B cell (primary cell): ENCODE data around the gene KCNJ6. TPM values are rescaled to one million over a fixed set of nuclear protein-coding genes. Genes with fewer than 3 reads are reported as not detected.

ENCODE experiments used
- ATAC-seq: fragments of 200-7000 bp; cut with Tn5 transposase; one replicate; pipeline ENCODE4 v1.10.0; 2021; ENCODE audit warnings: low read depth, mild to moderate bottlenecking, moderate number of reproducible peaks, moderate library complexity
- CTCF ChIA-PET: fragments of 350-600 bp; sonication (Branson Sonifier 250); formaldehyde crosslinking; loops from one replicate; lab custom pipeline; 2021; ENCODE audit warnings: antibody characterized with exemption, inconsistent platforms; lab: Charles Lee
- POLR2A ChIA-PET: fragments of 350-600 bp; sonication (Branson Sonifier 250); formaldehyde crosslinking; loops from one replicate; lab custom pipeline; 2021; ENCODE audit warnings: antibody characterized with exemption; lab: Charles Lee
- DNase-seq: peaks from one replicate; pipeline ENCODE4 v3.0.0; 2013
- H2AFZ ChIP-seq: 2 replicates; pipeline ENCODE4 v1.6.1; 2012; ENCODE audit warnings: mild to moderate bottlenecking, low read depth, low read length; ENCODE audit not compliant: insufficient read depth, poor library complexity, severe bottlenecking
- H3K27ac ChIP-seq, 2 donors: 1 replicate in 1 of 2; 2 replicates in 1 of 2; pipeline ENCODE4 v1.5.1; 2012 to 2013; ENCODE audit warnings: low read length in 2 of 2, mild to moderate bottlenecking in 2 of 2, moderate library complexity in 1 of 2
- H3K27me3 ChIP-seq, 4 experiments: fragments of 200-600 bp in 1 of 4; sonication (generic) in 1 of 4; replicated peaks in 1 of 4; 1 replicate in 2 of 4; 2 replicates in 2 of 4; pipeline versions ENCODE4 v1.6.1 to v1.7.0; 2013 to 2016; ENCODE audit warnings: low read length in 3 of 4, mild to moderate bottlenecking in 2 of 4, mixed read lengths in 1 of 4, moderate library complexity in 1 of 4; ENCODE audit not compliant: insufficient read depth in 4 of 4, control insufficient read depth in 3 of 4; ENCODE audit errors: control extremely low read depth in 1 of 4
- H3K36me3 ChIP-seq, 2 experiments: replicated peaks in 1 of 2; 1 replicate in 1 of 2; 2 replicates in 1 of 2; pipeline versions ENCODE4 v1.6.1 to v1.7.1; 2013; ENCODE audit warnings: low read length in 1 of 2; ENCODE audit not compliant: insufficient read depth in 2 of 2, control insufficient read depth in 1 of 2; ENCODE audit errors: control extremely low read depth in 1 of 2, extremely low read depth in 1 of 2
- H3K4me1 ChIP-seq, 2 donors: fragments of 200-600 bp in 1 of 2; sonication (generic) in 1 of 2; 1 replicate in 1 of 2; 2 replicates in 1 of 2; pipeline versions ENCODE4 v1.5.1 to v1.6.1; 2013 to 2017; ENCODE audit warnings: low read length in 2 of 2; ENCODE audit not compliant: control insufficient read depth in 2 of 2, insufficient read depth in 2 of 2
- H3K4me2 ChIP-seq: replicated peaks from 2 replicates; pipeline ENCODE3; 2012; ENCODE audit warnings: mild to moderate bottlenecking, low read depth, low read length; ENCODE audit not compliant: poor library complexity, severe bottlenecking
- H3K4me3 ChIP-seq, 5 experiments: fragments of 200-600 bp in 1 of 5; sonication (generic) in 1 of 5; 1 replicate in 3 of 5; 2 replicates in 2 of 5; pipeline versions ENCODE4 v1.5.1 to v1.7.0; 2011 to 2016; ENCODE audit warnings: low read length in 4 of 5, mild to moderate bottlenecking in 4 of 5, low read depth in 2 of 5, control low read depth in 1 of 5, moderate library complexity in 1 of 5; ENCODE audit not compliant: insufficient read depth in 1 of 5; ENCODE audit errors: control extremely low read depth in 1 of 5, extremely low read depth in 1 of 5
- H3K79me2 ChIP-seq: fragments of 200-600 bp; sonication (generic); one replicate; pipeline ENCODE4 v1.6.0; 2016; ENCODE audit warnings: low read length; ENCODE audit not compliant: control insufficient read depth, insufficient read depth
- H3K9ac ChIP-seq: fragments of 200-600 bp; sonication (generic); 2 replicates; pipeline ENCODE4 v1.6.1; 2017; ENCODE audit warnings: mild to moderate bottlenecking, low read length, moderate library complexity
- H3K9me3 ChIP-seq, 3 donors: one replicate each; pipeline versions ENCODE4 v1.6.1 to v1.7.1; 2013; ENCODE audit warnings: low read length in 2 of 3; ENCODE audit not compliant: control insufficient read depth in 2 of 3, insufficient read depth in 1 of 3; ENCODE audit errors: control extremely low read depth in 1 of 3
- H4K20me1 ChIP-seq: 2 replicates; pipeline ENCODE4 v1.6.0; 2012; ENCODE audit warnings: mild to moderate bottlenecking, low read length; ENCODE audit not compliant: insufficient read depth, control insufficient read depth, poor library complexity, severe bottlenecking
- H3K27ac Mint-ChIP-seq: one replicate; pipeline ENCODE4 v1.8.0; 2021; ENCODE audit warnings: mixed read lengths
- H3K27me3 Mint-ChIP-seq: one replicate; pipeline ENCODE4 v1.8.0; 2021; ENCODE audit warnings: mixed read lengths
- H3K4me1 Mint-ChIP-seq: one replicate; pipeline ENCODE4 v1.8.0; 2021; ENCODE audit warnings: mixed read lengths
- H3K4me3 Mint-ChIP-seq: one replicate; pipeline ENCODE4 v1.8.0; 2021; ENCODE audit warnings: mixed read lengths
- H3K9me3 Mint-ChIP-seq: one replicate; pipeline ENCODE4 v1.8.0; 2022; ENCODE audit warnings: mixed read lengths; ENCODE audit not compliant: insufficient read depth
- CTCF ChIP-seq: fragments of 200-600 bp; IDR thresholded peaks from one replicate; pipeline ENCODE4 v1.8.0; 2022; ENCODE audit warnings: antibody characterized with exemption, mild to moderate bottlenecking
- EZH2 ChIP-seq: IDR thresholded peaks from 2 replicates; pipeline ENCODE4 v1.6.1; 2012; ENCODE audit warnings: borderline replicate concordance, low read depth, mild to moderate bottlenecking, moderate library complexity, low read length; ENCODE audit not compliant: insufficient read depth, poor library complexity, severe bottlenecking
- WGBS: methylation state at CpG from one replicate; pipeline ENCODE4 v1.1.5; 2013; ENCODE audit warnings: missing lambda C conversion rate; ENCODE audit not compliant: insufficient coverage; 5-methylcytosine and 5-hydroxymethylcytosine counted together
- intact Hi-C: fragments of 100-400 bp; cut with micrococcal nuclease; formaldehyde crosslinking; loops from one replicate; pipeline ENCODE4 v1.10.0; 2022
- polyA minus RNA-seq: library from RNA; depleted of rRNA, polyadenylated mRNA; stranded (reverse); fragments of >200 nt; gene quantifications from 2 replicates; pipeline ENCODE4 v1.2.3, GENCODE V29; 2012
- polyA plus RNA-seq: library from polyadenylated mRNA; depleted of rRNA; stranded (reverse); fragments of >200 nt; gene quantifications from 2 replicates; pipeline ENCODE4 v1.2.3, GENCODE V29; 2012
- total RNA-seq, 2 donors: library from RNA; stranded (reverse); fragments of 120-200 nt in 1 of 2; gene quantifications; 1 replicate in 1 of 2; 2 replicates in 1 of 2; pipeline versions ENCODE4 v1.2.3 to v1.2.4, GENCODE V29; 2013 to 2022

KCNJ6 gene
- total RNA-seq (not detected in 2 replicates), polyA plus RNA-seq (not detected in 2 replicates), polyA minus RNA-seq (under 0.01 TPM in 1 of 2 replicates, not detected in the other)
- 0.02 TPM for total RNA-seq (2013)

GRCh38 chr21:37916310-37917051 lies at the start of gene KCNJ6:
Gene KCNJ6 (minus strand): TSS chr21:37916457. CDS start chr21:37840682, 75,775 bp downstream.
- Mint-ChIP-seq H3K4me3 (no peak within 1 kb of the TSS), H3K4me1 (peaks cover 1% of the 10 kb centered on the region), H3K27me3 (peaks cover 49% of the 10 kb centered on the region), H3K27ac (no peak within 1 kb of the TSS), H3K9me3 (no peaks in the 10 kb centered on the region)
- H3K79me2 ChIP-seq: no peaks in the 10 kb centered on the region
- ATAC-seq (no peak), DNase-seq (no peak)
- no peaks in the 10 kb centered on the region for H3K4me1 ChIP-seq
- peaks cover 0 to 13% (median 0%) of the 10 kb centered on the region in 3 donors for H3K9me3 ChIP-seq
- no peaks in the 10 kb centered on the region for H4K20me1 ChIP-seq
- WGBS: 4% methylated on average over 53 of the region's 56 CpGs
- ChIA-PET POLR2A (no interaction called here), CTCF (no interaction called here)
- H3K27ac ChIP-seq: no peak within 1 kb of the TSS
- no peaks in the 10 kb centered on the region for H3K36me3 ChIP-seq
- no peak within 1 kb of the TSS for H3K4me2 ChIP-seq
- peaks cover 0 to 45% (median 21%) of the 10 kb centered on the region in 4 experiments for H3K27me3 ChIP-seq
- TF ChIP-seq CTCF (no peak), EZH2 (no peak)
- intact Hi-C loops: no loop called here
- H2AFZ ChIP-seq: no peak within 1 kb of the TSS
- no peak within 1 kb of the TSS for H3K9ac ChIP-seq
- no peak within 1 kb of the TSS for H3K4me3 ChIP-seq

- ATAC-seq (no peak), DNase-seq (no peak)
- H3K4me2 ChIP-seq: no peak overlapping the region
- TF ChIP-seq EZH2 (no peak), CTCF (no peak)
- H3K27ac Mint-ChIP-seq: no peak overlapping the region
- no peaks in the 10 kb centered on the region for H4K20me1 ChIP-seq
- intact Hi-C loops: no loop called here
- no peaks in the 10 kb centered on the region for H3K27me3 Mint-ChIP-seq
- WGBS: 77% methylated on average over 11 of the region's 11 CpGs
- no peaks in the 10 kb centered on the region for H3K79me2 ChIP-seq
- ChIA-PET POLR2A (no interaction called here), CTCF (no interaction called here)
- H3K9me3 ChIP-seq: no peaks in the 10 kb centered on the region
- H3K4me1 ChIP-seq: no peaks in the 10 kb centered on the region
- H3K4me3 Mint-ChIP-seq: no peak overlapping the region
- H3K9ac ChIP-seq: no peak overlapping the region
- no peaks in the 10 kb centered on the region for H3K27me3 ChIP-seq
- H3K4me3 ChIP-seq: no peak overlapping the region
- no peaks in the 10 kb centered on the region for H3K4me1 Mint-ChIP-seq
- H3K9me3 Mint-ChIP-seq: no peaks in the 10 kb centered on the region
- H3K36me3 ChIP-seq: no peaks in the 10 kb centered on the region
- no peak overlapping the region for H3K27ac ChIP-seq
- H2AFZ ChIP-seq: no peak overlapping the region
Measured at GRCh38 chr21:37965088-37965805, 49.0 kb upstream of the KCNJ6 start.
